HK-2 (cell line): ENCODE measurements around the gene TMEM132C.

Experiments
- DNase-seq: peaks from one replicate; pipeline ENCODE4 v3.0.0-alpha.2; 2018; ENCODE audit not compliant: unreplicated experiment

The TMEM132C gene

DNA sequence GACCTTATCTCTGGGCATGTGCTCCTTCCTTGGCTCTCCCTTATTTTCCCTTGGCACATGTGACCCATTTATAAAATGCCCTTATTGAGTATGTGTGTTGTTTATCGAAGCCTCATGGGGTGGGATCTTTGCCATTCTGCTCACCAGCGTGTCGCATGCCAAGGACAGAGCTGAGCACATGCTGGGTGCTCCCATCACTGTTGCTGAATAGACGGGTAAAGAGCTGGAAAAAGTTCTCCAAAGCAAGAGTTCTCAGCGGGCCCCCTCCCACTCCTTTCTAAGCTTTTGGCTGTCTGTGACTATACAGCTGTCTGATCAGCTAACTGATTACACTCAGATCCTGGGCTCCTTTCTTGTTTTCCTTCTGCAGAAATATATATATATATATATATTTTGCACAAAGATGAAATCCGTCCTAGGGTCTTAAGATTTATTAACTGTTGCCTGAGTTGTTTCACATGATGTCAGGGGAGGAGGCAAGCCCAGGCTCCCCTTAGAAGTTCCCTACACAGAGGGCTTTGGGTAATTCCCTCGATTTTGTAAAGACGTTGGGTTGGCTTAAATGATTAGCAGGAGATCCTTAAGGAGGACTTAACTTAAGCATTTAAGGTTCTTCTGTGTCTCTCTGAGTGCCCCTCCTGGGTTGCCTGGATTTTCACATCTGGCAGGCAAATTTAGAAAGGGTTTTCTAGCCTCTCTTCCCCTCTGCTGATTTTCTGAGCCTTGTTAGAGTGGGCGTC is 71.6 kb downstream of the TMEM132C start:
- no peak for DNase-seq

DNA sequence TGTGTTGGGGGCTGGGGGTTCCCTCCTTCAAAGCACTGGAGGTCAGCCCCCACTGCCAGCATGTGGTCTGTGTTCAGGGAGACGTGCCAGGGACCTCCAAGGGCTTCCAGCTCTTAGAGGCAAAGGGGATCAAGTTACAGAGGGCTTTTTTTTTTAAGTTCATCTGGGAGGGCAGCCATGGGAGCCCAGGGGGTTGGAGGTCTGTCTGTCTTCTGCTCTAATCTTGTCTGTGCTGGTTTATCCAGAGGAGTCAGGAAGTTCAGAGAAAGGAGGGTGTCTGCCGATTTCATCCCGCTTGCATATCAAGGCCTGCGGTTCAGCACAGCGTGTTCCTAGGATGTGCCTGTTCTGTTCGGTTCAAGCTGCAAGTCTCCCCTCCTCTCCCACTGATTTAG is 72.2 kb downstream of the TMEM132C start:
- DNase-seq: no peak

DNA sequence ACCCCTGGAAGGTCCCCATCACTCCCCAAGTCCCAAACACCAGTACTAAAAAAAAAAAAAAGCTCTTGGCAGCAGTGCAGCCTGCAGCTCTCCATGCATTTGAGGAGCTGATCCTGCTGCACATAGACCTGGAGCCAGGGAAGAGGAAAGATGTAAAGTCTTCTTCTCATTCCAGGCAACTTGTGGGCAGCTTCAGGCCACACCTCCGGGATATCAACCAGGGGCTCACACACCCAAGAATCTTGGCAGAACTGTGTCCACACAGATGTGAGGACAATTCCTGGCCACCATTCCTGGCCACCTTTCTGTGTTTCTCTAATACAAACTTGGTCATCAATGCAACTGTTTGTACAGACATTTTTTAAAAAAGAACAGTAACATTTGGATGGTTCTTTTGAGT is 72.7 kb downstream of the TMEM132C start:
- DNase-seq: no peak

DNA sequence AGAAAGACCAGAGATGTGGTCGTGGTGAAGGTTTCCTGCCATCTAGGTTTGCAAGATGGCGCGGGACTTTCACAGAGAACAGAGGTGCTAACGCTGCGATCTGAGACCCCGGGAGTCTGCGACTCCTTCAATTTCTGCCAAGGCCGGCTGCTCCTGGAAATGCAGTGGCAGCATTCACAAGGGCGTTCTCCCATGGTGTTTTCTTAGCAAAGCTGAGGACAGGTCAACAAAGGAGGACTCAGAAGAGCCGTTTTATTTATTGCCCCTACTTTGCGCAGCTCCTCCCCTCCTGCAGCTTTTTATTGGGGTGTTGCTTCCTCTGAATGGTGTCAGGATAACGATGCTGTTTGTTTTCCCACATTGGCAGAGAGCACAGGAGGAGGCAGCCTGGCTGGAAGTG is 86.3 kb downstream of the TMEM132C start:
- no peak for DNase-seq

DNA sequence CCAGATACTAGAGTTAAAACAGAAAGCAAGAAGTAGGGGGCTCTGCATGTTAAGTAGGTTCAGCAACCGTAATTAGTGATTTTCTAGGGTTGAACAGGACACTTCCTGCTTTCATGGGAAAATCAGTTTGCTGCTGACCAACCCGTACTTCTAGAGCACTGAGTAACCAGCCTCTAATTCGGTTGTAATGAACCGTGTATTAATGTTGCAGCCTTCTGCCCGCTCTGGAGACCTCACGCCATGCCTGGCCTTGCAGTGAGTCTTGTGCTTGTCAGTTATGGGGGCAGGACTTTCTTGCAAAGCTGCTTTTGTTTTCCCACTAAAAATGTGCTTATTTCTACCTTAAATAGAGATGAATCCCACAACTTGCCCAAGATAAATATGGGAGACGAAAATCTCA is 89.6 kb downstream of the TMEM132C start:
- DNase-seq: no peak

DNA sequence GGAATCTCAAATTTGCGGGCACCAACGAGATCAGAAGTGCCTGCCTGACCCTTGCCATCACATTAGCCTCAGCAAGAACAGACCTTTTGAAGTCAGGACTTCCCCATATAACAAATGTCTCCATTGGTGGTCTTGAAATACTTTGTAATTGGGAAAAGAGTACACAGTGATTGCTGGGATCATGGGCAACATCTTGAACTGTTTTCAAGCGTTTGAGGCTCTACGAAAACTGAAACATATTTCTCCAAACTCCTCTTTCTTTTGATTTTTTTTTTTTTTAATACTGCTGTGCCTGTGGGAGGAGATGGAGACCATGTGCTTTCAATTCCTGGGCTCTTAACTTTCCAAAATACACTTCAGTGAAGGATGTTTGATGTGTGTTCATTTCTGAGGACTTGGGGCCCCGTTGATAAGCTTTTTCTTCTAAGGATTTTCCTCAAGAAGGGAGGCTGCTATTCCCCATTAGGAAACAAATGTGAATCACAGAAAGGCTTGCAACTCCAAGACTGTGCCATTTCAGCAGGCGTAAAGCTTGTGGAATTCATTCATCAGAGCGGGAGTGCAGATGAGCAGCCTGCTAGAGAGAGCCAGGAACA is 94.5 kb downstream of the TMEM132C start:
- no peak for DNase-seq

DNA sequence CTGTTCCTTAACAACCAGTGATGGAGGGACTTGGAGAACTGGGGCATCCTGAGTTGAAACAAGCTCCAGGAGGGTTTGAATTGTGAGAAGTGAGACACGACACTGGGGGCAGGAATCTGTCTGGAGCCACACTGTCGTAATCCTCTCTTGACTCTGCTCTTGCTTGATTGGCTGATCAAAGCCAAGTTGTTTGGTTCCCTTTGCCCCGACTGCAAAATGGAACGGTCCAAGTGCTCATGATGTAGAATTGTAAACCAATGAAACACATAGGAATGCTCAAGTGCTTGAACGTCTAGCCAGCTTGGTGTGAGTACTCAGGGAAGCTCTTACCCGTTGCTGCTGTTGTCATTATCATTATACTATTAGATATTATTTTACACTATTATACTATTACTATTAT is 98.1 kb downstream of the TMEM132C start:
- no peak for DNase-seq

DNA sequence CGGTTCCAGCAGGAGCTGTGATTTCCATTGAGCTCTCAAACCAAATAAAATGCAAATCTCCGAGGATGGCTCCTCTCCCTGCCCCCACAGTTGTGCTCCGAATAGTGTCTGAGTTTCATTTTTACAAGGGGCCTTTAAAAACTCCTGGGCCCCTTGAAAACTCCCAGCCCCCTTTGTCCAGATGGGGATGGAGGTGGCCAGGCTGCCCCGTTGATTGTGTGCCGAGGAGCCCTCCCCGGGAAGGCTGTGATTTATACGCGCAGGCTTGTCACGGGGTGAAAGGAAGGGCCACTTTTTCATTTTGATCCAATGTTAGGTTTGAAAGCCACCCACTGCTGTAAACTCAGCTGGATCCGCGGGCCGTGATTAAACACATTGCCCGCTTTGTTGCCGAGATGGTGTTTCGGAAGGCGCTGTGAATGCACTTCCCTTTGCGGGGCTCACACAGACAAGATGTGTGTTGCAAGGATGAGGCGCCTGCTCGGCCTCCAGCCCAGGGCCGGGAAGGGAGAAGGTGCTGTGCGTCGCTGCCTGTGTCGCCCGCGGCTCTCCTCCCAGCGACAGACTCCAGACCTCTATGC is 98.8 kb downstream of the TMEM132C start:
- no peak for DNase-seq

DNA sequence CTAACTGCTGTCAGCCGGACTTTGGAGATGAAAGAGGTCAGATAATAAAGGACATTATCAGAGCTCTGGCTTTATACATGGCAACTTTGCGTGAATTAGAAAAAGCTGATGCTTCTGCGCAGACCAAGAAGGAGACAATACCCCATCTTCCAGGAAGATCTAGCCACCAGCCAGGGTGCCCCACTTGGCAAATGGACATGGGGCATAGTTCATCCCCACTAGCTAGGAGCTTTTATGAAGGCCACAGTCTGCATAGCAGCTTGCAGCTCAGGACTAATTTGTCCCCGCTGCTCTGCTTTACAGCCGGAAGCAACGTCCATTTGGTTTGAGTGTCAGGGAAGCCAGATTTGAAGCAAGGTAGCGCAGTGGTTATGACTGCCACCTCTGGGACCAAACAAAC is 101.0 kb downstream of the TMEM132C start:
- DNase-seq: no peak

DNA sequence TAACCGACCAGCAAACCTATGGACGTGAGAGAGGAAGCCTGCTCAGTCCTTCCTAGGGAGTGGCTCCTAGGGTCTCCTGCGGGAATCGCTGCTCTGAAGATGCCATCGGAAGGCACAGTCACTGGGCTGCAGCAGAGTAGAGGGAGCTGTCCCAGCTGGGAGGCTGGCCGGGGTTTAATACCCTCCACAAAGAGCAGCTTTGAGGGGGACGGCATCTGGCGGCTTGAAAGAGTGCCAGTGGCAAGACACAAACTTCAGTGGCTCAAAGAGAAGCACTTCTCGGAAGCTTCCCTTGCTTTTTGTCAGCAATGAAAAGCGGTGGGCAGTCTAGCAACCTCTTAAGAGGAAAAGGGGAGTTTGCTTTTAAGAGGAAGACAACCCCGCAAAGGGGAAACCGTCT is 114.6 kb downstream of the TMEM132C start:
- DNase-seq: no peak

DNA sequence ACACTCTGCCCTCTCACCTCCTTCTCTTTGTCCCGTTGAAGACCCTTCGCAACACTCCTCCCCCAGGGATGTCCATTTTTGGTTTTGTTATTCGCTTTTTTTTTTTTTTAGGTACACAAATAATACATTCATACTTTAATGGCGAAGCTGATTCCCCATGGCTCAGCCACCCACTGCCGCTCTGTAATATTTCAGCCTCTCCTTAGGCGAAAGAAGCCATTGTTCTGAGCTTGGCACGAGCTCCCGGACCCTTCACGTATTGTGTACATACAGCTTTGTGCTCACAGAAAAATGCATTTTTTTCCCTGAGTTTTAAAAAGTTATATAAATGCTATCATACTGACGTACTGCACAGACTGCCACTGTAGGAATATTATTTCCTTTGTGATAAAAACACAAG is 115.0 kb downstream of the TMEM132C start:
- DNase-seq: no peak

DNA sequence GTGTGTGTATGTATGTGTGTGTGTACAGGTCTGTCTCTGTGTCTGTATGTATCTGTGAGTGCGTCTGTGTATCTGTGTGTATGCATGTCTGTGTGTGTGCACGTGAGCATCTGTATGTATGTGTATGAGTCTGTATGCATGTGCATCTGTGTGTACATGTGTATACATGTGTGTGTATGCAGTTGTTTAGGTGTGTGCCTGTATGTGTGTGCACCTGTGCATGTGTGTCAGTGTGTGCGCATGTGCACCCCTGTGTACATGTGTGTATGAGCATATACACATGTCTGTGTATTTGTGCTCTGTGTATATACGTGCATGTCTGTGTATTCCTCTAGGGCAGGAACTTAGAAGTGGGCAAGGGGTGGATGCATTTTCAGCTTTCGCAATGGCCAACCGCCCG is 116.0 kb downstream of the TMEM132C start:
- DNase-seq: no peak

DNA sequence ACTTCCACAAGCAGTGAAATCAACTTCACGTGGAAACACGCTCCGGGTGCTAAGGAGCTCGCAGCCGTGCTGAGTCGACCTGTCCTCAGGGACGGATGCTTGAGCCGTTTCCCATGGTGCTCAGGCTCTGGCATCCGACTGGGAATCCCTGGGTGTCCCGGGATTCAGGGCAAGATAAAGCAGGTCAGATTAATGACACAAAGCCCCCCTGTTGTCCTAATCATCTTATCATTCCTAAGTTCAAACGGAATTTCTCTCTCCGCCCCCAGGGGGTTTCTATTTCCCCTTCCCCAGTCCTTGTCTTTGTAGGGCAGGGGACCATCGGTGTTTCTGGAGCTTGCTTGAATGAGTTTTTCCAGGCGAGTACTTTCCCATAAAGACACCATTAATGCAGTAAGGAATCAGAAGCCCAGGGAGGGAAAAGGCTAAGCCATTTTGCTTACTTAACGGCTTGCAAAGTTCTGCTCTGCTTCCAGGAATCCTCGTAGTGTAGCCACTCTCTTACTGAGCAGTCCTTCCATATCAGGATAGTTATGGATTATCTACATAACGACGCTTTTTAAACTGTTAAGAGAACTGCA is 116.5 kb downstream of the TMEM132C start:
- DNase-seq: no peak

DNA sequence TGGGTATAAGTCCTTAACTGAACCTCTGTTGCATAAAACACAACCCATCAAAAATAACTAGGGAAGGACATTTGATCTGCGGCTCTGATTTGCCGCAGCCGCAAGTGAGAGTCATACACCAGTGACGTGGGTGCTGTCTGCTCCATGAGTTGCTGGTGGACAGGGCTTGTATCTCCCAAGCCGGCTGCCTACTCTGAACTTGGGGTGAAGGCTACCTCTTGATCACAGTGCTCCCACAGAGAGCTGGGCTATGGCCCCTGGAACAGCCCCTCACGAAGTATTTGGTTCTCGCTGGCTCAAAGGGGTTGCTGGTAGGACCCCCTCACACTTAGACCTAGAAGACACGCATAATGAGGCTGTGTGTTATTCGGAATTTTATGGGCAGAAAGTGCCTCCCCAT is 118.8 kb downstream of the TMEM132C start:
- DNase-seq: no peak

DNA sequence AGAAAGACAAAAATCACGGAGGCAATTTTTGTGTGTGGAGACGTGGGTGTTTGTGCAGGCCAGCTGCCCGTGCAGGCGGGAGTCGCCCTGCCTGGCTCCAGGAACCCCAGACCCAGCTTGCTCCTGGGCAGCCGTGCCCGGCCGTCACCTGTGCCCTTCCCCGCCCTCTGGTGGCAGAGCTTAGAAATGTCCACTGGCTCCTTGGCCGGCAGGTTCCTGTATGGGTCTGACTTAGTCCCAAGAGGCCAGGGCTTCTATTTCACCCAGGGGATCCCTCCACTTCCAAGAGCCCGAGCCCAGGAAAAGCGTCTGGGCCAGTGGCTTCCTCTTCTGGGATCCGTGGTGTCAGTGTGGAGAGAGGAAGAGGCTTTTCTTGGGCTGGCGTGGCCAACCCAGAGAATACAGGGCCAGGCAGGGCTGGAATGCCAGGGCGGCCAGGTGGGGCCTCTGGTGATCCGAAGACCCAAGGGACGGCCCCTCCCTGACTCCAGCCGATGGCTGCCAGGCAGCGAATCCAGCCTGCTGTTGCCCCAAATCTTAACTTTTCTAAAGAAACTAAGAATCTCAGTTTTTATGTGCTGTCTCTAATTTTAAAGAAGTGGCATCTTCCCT is 120.9 kb downstream of the TMEM132C start:
- DNase-seq: peak; percentile 62

DNA sequence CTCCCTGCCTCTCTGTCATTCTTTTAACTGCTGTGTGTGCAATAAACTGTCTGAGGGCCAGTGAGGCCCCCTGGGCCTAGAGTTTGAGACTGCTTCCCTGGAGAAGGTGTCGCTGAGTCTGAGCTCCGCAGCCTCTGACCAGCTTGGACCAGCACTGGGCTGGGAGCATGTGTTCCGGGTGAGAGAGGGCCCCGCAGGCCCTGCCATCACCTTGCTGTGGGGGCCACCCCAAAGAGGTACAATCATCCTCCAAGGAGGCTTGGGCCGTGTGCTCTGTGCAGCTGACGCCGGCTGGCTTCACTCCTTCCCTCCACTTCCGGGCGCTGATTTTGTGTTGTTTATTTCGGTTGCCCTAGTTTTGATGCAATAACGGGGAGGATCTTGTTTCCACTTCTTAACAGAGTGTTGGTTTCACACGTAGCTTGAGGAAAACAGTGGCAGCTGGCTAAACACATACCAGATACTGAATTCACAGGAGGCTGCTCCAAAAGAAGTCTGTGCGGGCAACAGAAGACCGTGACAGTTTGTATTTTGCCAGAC is 121.6 kb downstream of the TMEM132C start:
- DNase-seq: no peak

DNA sequence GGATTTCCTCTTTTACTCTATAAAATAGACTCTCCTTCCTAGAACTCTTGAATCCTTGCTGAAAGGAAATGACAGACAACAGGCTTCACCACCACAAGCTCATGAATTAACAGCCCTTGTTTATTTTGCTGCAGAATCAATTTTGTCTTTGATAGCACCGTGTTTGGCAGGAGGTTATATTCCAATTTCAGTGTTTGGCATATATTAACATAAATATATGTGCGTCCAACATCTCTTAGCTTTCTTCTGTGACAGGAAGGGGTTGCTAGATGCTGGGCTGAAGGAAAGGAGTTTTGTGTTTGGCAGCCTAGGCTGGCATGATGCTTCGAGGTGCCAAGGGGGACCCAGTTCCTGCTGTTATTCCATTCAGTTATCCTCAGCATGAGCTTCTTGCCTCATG is 126.4 kb downstream of the TMEM132C start:
- no peak for DNase-seq

DNA sequence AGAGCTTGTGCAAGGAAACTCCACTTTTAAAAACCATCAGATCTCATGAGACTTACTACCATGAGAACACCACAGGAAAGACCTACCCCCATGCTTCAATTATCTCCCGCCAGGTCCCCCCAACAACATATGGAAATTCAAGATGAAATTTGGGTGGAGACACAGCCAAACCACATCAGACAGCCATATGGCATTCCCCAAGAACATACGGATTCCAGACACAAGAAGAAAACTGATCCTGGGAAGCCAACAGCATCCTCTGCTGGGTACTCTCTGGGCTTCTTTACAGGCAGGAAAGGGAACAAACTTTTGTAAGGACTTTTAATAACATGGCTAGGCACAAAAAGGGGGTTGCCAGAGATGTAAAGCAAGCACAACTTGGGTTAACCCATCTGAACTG is 127.2 kb downstream of the TMEM132C start:
- no peak for DNase-seq

DNA sequence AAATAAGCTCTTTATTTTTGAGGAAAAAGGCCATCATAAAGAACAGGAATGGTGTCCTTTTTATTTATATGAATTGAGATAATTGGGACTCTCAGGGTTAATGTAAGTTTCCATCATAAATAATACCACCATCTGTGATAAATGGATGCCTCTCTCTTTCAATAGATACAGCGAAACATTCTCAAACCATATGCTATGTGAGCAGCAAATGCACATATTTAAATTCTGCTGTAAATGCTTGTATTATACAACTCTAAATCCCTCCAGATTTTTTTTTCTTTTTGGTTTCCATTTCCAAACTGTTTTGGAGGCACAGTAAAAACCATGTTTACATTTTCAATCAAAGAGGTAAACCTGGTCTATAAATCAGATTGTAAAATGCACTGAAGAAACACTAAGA is 132.3 kb downstream of the TMEM132C start:
- DNase-seq: no peak

DNA sequence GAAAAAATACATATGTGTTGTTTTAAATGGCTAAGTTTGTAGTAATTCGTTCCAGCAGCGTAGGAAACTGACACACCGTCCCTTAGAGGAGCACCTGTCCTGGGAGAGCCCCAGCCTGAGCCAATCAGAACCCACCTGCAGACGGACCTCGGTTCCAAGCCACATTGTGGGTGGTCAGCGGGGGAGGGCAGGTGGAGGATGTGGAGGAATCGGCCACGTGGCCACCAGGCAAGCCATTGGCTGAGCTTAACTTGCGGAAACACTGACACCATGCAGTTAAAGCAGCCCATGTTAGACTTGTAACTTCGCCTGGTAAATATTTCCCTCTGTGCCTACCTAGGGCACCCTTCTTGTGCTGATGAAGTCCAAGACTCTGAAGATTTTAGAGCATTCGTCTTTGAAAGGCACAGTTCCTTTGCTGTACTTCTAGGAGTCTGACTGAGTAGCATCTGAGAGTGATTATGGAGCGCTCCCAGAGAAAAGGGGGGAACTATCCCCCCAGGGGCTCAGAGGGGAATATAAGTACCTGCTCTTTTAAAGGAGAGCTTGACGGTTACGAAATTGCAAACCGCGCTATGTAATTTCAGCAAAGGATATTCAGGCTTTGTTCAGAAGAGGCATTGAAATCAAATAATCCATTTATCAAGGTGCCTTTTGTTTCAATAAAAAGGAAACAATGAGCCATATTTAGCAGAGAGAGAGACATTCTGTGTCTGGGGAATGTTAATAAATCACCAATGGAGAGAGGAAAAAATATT is 135.7 kb downstream of the TMEM132C start:
- no peak for DNase-seq

DNA sequence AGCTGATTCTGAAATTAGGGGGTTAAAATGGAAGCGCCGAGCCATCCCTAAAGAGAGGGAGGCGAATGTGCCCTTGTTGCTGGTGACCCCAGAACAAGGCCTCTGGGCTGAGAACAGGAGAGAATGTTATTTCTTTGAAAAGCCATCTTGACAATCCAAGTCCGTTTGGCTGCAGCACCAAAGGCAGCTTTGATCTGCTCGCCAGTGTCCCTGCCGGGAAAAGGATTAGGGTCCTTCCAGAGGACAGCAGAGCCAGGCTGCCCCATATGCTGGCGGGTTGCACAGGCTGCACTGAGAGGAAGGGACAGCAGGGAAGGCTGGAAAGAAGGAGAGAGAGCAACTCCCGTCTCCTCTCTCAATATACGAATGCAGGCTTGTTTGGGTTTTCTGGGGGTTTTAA is 141.7 kb downstream of the TMEM132C start:
- DNase-seq: no peak
